Prostate gland (tissue), 2 donors: ENCODE measurements around the gene SERINC3. TPM values are rescaled to one million over a fixed set of nuclear protein-coding genes. Genes with fewer than 3 reads are reported as not detected.
A peak's percentile ranks its signal among the peaks of the same experiment; 100 is the strongest.

Experiments used
- DNase-seq: peaks from one replicate; pipeline ENCODE4 v3.0.0-alpha.2; 2019; ENCODE audit warnings: low spot score
- H3K27ac ChIP-seq, 2 donors: fragments of 200-600 bp; sonication (generic); 2 replicates each; pipeline ENCODE4 v1.5.1; 2017 to 2019
- H3K27me3 ChIP-seq: fragments of 200-600 bp; sonication (generic); replicated peaks from 2 replicates; pipeline ENCODE4 v1.5.1; 2019; ENCODE audit not compliant: insufficient read depth
- H3K36me3 ChIP-seq, 2 donors: fragments of 200-600 bp; sonication (generic); 1 replicate in 1 of 2; 2 replicates in 1 of 2; pipeline versions ENCODE4 v1.5.1 to v1.8.1; 2017 to 2019
- H3K4me1 ChIP-seq: fragments of 200-600 bp; sonication (generic); replicated peaks from 2 replicates; pipeline ENCODE4 v1.5.1; 2019
- H3K4me3 ChIP-seq, 2 donors: fragments of 200-600 bp; sonication (generic); 2 replicates each; pipeline ENCODE4 v1.5.1; 2017 to 2019
- H3K9me3 ChIP-seq: fragments of 200-600 bp; sonication (generic); 2 replicates; pipeline ENCODE4 v1.5.1; 2017
- CTCF ChIP-seq, 4 experiments: fragments of 200-600 bp in 2 of 4; fragments of 450-650 bp in 2 of 4; sonication (generic) in 2 of 4; IDR thresholded peaks; 1 replicate in 3 of 4; 2 replicates in 1 of 4; pipeline ENCODE4 v1.5.1; 2016 to 2019; ENCODE audit warnings: antibody characterized with exemption in 4 of 4, mild to moderate bottlenecking in 2 of 4, moderate library complexity in 2 of 4
- POLR2A ChIP-seq: fragments of 450-650 bp; IDR thresholded peaks from one replicate; pipeline ENCODE4 v1.6.1; 2016; ENCODE audit warnings: antibody characterized with exemption, mild to moderate bottlenecking
- POLR2AphosphoS5 ChIP-seq: sonication (generic); formaldehyde crosslinking; IDR thresholded peaks from one replicate; pipeline ENCODE4 v1.6.1; 2017; ENCODE audit warnings: antibody characterized with exemption
- WGBS: methylation state at CpG from one replicate; pipeline ENCODE4 v1.1.5; 2018; 5-methylcytosine and 5-hydroxymethylcytosine counted together
- intact Hi-C: fragments of 100-400 bp; cut with DNase I; formaldehyde crosslinking; loops from one replicate; pipeline ENCODE4 v1.14.2; 2022
- total RNA-seq, 2 donors: library from RNA; depleted of rRNA; stranded (reverse); fragments of >200 nt; gene quantifications; one replicate each; pipeline ENCODE4 v1.1.0, GENCODE V29; 2016

Gene SERINC3
- total RNA-seq, 2 donors from 2014 or later: 89.1 to 141 TPM

DNA sequence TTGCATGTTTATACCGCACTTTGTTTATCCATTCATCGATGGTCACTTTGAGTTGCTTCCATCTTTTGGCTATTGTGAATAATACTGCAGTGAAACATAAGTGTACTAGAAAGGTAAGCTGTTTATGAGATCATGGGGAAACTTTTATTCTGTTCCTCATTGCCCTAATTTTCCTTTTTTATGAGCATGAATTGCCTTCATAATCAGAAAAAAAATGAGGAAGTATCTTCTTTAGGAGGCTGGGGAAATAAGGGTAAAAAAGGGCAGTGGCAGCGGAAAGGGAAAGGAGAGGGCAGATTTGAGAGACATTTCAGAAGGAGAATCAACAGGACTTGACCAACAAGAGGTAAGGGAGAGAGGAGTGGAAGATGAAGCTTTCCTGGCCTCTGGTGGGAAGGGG lies 14.3 kb upstream of the SERINC3 start:
- peaks cover 3% of the 10 kb centered on the region for H3K4me1 ChIP-seq
- intact Hi-C loops: no loop called here

DNA sequence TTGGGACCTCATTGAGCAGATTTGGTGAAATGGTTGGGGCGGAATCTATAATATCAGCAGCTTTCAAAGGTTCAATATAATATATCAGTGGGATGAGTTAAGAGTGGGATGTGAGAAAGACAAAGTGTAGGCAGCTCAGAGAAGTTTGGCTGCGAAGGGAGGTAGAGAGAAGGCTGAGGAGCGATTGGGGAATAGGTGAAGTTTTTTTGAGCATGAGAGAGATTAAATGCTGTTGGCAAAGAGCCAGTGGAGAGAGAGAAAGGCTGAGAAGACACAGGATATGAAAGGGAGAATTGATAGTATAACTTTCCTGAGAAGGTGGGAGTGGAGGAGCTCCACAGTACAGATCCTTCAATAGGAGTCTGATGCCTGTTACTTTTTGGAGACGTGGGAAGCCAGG lies 12.1 kb upstream of the SERINC3 start:
- Histone ChIP-seq H3K4me3 (no peak overlapping the region), H3K36me3 (no peaks in the 10 kb centered on the region), H3K27ac (no peak overlapping the region), H3K9me3 (no peaks in the 10 kb centered on the region), H3K27me3 (no peaks in the 10 kb centered on the region), H3K4me1 (peaks cover 3% of the 10 kb centered on the region)
- intact Hi-C loops: loop anchor here (2.0 kb wide), 1 partner anchor 75 kb away; no protein-coding TSS in a partner anchor
- no peak for TF ChIP-seq CTCF (IDR thresholded peaks at IDR 0.05)
- TF ChIP-seq POLR2A: no peak
- no peak for TF ChIP-seq POLR2AphosphoS5
- no peak for DNase-seq
- 80% methylated on average over 4 of the region's 4 CpGs for WGBS

More for the DNA sequence above, 14.3 kb upstream of the SERINC3 start:
- H3K36me3 ChIP-seq: no peaks in the 10 kb centered on the region
- no peaks in the 10 kb centered on the region for H3K9me3 ChIP-seq
- no peak for DNase-seq
- no peak overlapping the region for H3K4me3 ChIP-seq
- H3K27me3 ChIP-seq: no peaks in the 10 kb centered on the region
- TF ChIP-seq CTCF (IDR thresholded peaks at IDR 0.05): no peak
- H3K27ac ChIP-seq: no peak overlapping the region
- 86% methylated on average over 3 of the region's 3 CpGs for WGBS

DNA sequence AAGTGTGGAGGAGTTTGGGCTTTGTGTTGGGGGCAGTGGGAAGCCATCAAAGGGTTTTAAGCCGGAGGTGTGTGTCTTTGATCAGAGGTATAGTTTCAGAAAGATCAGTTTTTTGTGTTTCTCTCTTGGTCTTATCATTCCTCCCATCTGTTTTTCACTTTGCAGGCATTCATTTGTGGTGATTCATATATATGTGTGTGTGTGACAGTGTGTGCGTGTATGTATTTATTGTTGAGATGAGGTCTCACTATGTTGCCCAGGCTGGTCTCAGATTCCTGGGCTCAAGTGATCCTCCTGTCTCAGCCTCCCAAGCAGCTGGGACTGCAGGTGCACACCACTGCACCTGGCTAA lies 11.1 kb upstream of the SERINC3 start:
- Histone ChIP-seq H3K9me3 (no peaks in the 10 kb centered on the region), H3K4me3 (peak overlapping the region in 1 of 2 donors; percentile 53), H3K27me3 (no peaks in the 10 kb centered on the region), H3K27ac (peak overlapping the region; percentile 67 to 76), H3K36me3 (no peaks in the 10 kb centered on the region), H3K4me1 (peaks cover 3% of the 10 kb centered on the region)
- intact Hi-C loops: loop anchor here (2.0 kb wide), 1 partner anchor 76 kb away; no protein-coding TSS in a partner anchor
- no peak for DNase-seq
- WGBS: 54% methylated on average over 2 of the region's 2 CpGs
- TF ChIP-seq POLR2A: no peak

GRCh38 chr20:44532259-44532980 lies 10.6 kb upstream of the SERINC3 start:
- no peaks in the 10 kb centered on the region for H3K36me3 ChIP-seq

DNA sequence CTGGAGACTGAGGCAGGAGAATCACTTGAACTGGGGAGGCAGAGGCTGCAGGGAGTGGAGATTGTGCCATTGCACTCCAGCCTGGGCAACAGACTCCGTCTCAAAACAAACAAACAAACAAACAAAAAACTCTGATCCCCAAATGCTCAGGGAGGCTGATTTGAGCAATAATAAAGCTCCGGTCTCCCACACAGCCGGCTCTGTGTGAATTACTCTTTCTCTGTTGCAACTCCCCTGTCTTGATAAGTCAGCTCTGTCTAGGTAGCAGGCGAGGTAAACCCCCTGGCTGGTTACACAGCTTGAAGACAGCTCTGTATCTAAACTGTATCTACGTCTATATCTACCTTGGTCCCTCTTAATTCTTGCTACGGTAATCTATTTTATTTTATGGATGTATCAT lies 6.4 kb upstream of the SERINC3 start:
- intact Hi-C loops: loop anchor here (10.0 kb wide), 1 partner anchor 314 kb away; the partner anchor contains the start of gene OSER1
- no peak overlapping the region for H3K4me3 ChIP-seq
- H3K9me3 ChIP-seq: no peaks in the 10 kb centered on the region
- H3K27me3 ChIP-seq: no peaks in the 10 kb centered on the region
- H3K27ac ChIP-seq: no peak overlapping the region
- H3K36me3 ChIP-seq: no peaks in the 10 kb centered on the region
- WGBS: 76% methylated on average over 6 of the region's 6 CpGs
- TF ChIP-seq POLR2AphosphoS5: no peak
- no peak for TF ChIP-seq POLR2A
- no peak for TF ChIP-seq CTCF (IDR thresholded peaks at IDR 0.05)
- no peak for DNase-seq
- peaks cover 3% of the 10 kb centered on the region for H3K4me1 ChIP-seq

More at GRCh38 chr20:44532259-44532980, 10.6 kb upstream of the SERINC3 start:
- intact Hi-C loops: loop anchor here (2.0 kb wide), 1 partner anchor 76 kb away; no protein-coding TSS in a partner anchor
- Histone ChIP-seq H3K9me3 (no peaks in the 10 kb centered on the region), H3K27ac (peak overlapping the region; percentile 67 to 76), H3K4me1 (peaks cover 3% of the 10 kb centered on the region), H3K27me3 (no peaks in the 10 kb centered on the region), H3K4me3 (peak overlapping the region; percentile 53 to 64)
- DNase-seq: peak; percentile 21
- 6% methylated on average over 11 of the region's 11 CpGs for WGBS
- TF ChIP-seq POLR2A (no peak), CTCF (IDR thresholded peaks at IDR 0.05) (no peak), POLR2AphosphoS5 (peak; percentile 40)
